ENCODE results near the gene DHRS3. TPM values are rescaled to one million over a fixed set of nuclear protein-coding genes. Genes with fewer than 3 reads are reported as not detected.

Gene DHRS3
- total and polyA plus RNA-seq, 8 donors: 15.1 to 103 (median 58.2) TPM

DNA sequence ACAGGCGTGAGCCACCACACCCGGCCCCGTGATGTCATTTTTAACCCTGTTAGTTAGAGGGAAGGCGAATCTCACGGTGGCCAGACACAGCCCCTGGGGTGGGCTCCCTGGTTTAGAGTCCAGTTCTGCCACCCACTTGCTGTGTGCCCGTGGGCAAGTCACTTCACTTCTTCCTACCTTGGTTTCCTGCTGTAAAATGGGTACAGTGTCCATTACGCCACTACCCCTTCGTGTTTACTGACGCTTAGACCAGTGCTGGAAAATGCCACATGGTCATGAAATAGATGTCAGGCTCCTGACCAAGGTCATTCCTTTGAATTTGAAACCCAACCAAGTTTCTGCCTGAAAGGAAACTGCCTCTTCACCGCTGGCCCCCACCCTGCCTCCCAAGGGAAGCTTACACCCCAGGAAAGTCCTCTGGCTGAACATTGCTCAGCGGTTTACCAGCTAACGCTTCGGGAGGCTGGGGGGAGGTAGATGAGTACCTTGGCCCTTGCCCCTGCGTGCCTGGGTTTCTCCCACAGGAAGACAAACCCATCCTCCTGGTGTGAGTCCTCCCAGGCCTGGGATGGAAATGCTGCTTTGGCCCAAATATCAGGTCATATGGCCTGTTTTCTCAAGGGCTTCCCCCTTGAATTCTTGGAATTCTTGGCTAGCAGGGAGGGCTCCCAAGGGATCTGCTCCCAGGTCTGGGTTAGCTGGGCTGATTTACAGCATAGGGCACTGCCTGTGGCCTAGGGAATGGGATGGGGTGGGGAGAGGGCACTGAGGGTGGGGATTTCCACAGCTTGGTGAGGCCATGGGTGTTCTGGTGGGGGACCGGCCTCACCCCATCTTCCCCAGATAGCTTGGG, 18.3 kb upstream of the DHRS3 start:
- DNase-seq: no peak
- H3K4me1 ChIP-seq: peaks cover 0 to 4% (median 0%) of the 10 kb centered on the region in 4 donors
- H3K27me3 ChIP-seq: no peaks in the 10 kb centered on the region
- intact Hi-C loops (cut with DNase I; ENCODE audit: low total_unique reads): no loop called here
- H3K36me3 ChIP-seq: no peaks in the 10 kb centered on the region
- no peak overlapping the region for H3K4me3 ChIP-seq
- 73 to 91% (median 84%) methylated on average over 15 of the region's 15 CpGs for WGBS, 5 donors
- H3K27ac ChIP-seq: peak overlapping the region in 1 of 5 donors; percentile 32
- H3K9me3 ChIP-seq: peaks cover 5 to 29% (median 16%) of the 10 kb centered on the region in 4 donors
- TF ChIP-seq POLR2AphosphoS5 (IDR thresholded peaks at IDR 0.05) (peak in 1 of 3 donors; percentile 14), POLR2A (IDR thresholded peaks at IDR 0.05) (no peak)

DNA sequence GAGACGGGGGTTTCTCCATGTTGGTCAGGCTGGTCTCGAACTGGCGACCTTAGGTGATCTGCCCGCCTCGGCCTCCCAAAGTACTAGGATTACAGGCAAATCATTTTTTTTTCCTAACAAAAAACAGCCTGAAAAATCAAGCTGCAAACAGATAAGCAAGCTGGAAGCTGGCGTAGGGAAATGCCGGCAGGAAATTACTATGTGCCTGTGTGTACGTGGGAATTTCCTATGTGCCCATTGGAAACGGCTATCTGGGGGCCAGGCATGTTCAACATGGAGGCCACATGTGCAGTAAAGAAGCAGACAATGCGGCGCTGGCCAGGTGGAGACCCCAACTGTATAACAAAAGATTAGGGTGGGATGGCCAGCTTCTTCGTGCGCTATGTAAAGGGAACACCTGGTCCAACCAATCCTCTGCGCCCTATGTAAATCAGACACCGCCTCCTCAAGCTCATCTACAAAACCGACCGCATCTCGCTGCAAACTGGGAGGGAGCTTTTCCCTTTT, 16.7 kb upstream of the DHRS3 start:
- no peak for DNase-seq
- Histone ChIP-seq H3K27me3 (no peaks in the 10 kb centered on the region), H3K4me3 (no peak overlapping the region), H3K36me3 (no peaks in the 10 kb centered on the region), H3K27ac (peak overlapping the region in 1 of 5 donors; percentile 14), H3K9me3 (peaks cover 0 to 13% (median 4%) of the 10 kb centered on the region in 4 donors), H3K4me1 (peaks cover 0 to 7% (median 0%) of the 10 kb centered on the region in 4 donors)
- TF ChIP-seq POLR2A (IDR thresholded peaks at IDR 0.05) (no peak), EP300 (IDR thresholded peaks at IDR 0.05) (no peak), POLR2AphosphoS5 (IDR thresholded peaks at IDR 0.05) (no peak)
- TF ChIP-seq, protein P1, sequence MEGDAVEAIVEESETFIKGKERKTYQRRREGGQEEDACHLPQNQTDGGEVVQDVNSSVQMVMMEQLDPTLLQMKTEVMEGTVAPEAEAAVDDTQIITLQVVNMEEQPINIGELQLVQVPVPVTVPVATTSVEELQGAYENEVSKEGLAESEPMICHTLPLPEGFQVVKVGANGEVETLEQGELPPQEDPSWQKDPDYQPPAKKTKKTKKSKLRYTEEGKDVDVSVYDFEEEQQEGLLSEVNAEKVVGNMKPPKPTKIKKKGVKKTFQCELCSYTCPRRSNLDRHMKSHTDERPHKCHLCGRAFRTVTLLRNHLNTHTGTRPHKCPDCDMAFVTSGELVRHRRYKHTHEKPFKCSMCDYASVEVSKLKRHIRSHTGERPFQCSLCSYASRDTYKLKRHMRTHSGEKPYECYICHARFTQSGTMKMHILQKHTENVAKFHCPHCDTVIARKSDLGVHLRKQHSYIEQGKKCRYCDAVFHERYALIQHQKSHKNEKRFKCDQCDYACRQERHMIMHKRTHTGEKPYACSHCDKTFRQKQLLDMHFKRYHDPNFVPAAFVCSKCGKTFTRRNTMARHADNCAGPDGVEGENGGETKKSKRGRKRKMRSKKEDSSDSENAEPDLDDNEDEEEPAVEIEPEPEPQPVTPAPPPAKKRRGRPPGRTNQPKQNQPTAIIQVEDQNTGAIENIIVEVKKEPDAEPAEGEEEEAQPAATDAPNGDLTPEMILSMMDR (IDR thresholded peaks at IDR 0.05): no peak
- intact Hi-C loops (cut with DNase I; ENCODE audit: low total_unique reads): no loop called here
- WGBS, 5 donors: 84 to 89% (median 88%) methylated on average over 18 of the region's 18 CpGs

DNA sequence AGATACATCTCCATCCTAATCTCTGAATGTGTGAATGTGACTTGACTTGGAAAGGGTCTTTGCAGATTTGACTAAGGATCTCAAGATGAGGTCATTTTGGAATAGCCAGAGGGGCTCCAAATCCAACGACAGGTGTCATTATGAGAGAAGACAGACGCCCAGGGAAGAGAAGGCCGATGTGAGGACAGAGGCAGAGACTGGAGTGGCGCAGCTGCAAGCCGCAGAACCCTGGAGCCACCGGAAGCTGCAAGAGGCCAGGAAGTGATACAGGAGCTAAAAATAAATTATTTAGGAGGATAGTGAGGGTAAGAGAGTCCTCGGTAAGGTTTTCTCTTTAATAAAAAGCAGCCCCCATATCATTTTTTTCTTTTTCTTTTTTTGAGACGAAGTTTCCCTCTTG, 16.1 kb upstream of the DHRS3 start:
- Histone ChIP-seq H3K27ac (no peak overlapping the region), H3K27me3 (no peaks in the 10 kb centered on the region), H3K36me3 (no peaks in the 10 kb centered on the region), H3K9me3 (peaks cover 0 to 7% (median 1%) of the 10 kb centered on the region in 4 donors), H3K4me3 (no peak overlapping the region), H3K4me1 (peaks cover 0 to 8% (median 0%) of the 10 kb centered on the region in 4 donors)
- intact Hi-C loops (cut with DNase I; ENCODE audit: low total_unique reads): no loop called here
- TF ChIP-seq EP300 (IDR thresholded peaks at IDR 0.05): no peak
- DNase-seq: no peak
- 57 to 84% (median 77%) methylated on average over 8 of the region's 8 CpGs for WGBS, 5 donors

DNA sequence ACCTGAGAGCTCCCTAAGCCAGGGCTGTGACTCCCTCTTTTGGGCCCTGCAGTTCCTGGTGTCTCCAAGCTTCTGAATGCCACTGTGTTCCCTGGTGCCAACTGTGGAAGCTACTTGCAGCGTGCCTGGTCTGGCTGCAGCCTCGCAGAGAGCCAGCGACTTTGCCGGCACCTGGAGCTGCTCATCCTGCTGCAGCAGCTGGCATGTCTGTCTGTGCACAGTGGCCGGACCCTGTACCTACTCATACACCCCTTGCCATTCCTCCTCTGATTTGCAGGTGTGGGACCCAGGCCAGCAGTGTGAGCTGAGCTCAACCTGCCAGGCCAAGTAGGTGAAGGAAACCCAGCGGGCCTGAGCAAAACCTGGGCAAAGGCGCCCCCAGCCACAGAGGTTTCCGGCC, 13.6 kb upstream of the DHRS3 start:
- H3K9me3 ChIP-seq: no peaks in the 10 kb centered on the region
- no peak overlapping the region for H3K27ac ChIP-seq
- intact Hi-C loops (cut with DNase I; ENCODE audit: low total_unique reads): no loop called here
- peaks cover 0 to 6% (median 0%) of the 10 kb centered on the region in 4 donors for H3K4me1 ChIP-seq
- DNase-seq: no peak
- H3K27me3 ChIP-seq: no peaks in the 10 kb centered on the region
- TF ChIP-seq EP300 (IDR thresholded peaks at IDR 0.05) (no peak), POLR2AphosphoS5 (IDR thresholded peaks at IDR 0.05) (no peak), POLR2A (IDR thresholded peaks at IDR 0.05) (no peak)
- TF ChIP-seq, protein P1 (IDR thresholded peaks at IDR 0.05): no peak
- H3K4me3 ChIP-seq: no peak overlapping the region
- no peaks in the 10 kb centered on the region for H3K36me3 ChIP-seq
- 91 to 93% (median 93%) methylated on average over 8 of the region's 8 CpGs for WGBS, 5 donors

DNA sequence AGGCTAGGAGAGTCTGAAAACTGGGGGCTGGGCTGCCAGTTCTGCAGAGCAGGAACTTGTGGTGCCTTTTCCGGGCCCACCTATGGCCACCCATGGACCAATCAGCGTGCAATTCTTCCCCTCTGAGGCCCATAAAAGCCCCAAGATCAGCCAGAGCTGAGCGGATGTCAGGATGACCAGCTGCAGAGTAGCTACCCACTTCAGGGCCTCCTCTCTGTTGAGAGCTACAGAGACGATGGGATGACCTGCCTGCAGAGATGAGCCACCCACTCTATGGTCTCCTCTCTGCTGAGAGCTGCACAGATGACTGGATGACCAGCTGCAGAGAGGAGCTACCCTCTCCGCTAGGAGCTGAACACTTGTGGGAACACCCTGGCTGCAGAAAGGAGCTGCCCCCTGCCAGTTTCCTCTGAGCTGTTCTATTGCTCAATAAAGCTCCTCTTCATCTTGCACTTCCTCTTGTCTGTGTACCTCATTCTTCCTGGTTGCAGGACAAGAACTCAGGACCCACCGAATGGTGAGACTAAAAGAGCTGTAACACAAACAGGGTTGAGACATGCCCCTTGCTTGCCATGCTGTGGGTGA, 13.0 kb upstream of the DHRS3 start:
- Histone ChIP-seq H3K36me3 (no peaks in the 10 kb centered on the region), H3K27me3 (no peaks in the 10 kb centered on the region), H3K27ac (no peak overlapping the region), H3K4me1 (peaks cover 0 to 4% (median 0%) of the 10 kb centered on the region in 4 donors), H3K9me3 (no peaks in the 10 kb centered on the region), H3K4me3 (no peak overlapping the region)
- DNase-seq: no peak
- intact Hi-C loops (cut with DNase I; ENCODE audit: low total_unique reads): no loop called here
- 76 to 93% (median 87%) methylated on average over 6 of the region's 6 CpGs for WGBS, 5 donors
- TF ChIP-seq POLR2A (IDR thresholded peaks at IDR 0.05) (no peak), POLR2AphosphoS5 (IDR thresholded peaks at IDR 0.05) (no peak)
